ENCODE data around the gene TMEM255B. TPM values are rescaled to one million over a fixed set of nuclear protein-coding genes. Genes with fewer than 3 reads are reported as not detected.

TMEM255B gene
- total RNA-seq, 1 donor from 2014 or later: 2.2 TPM

GRCh38 chr13:113845723-113846635, 87.0 kb downstream of the TMEM255B start:
- Mint-ChIP-seq H3K27me3 (ENCODE audit: insufficient read depth) (peaks cover 1% of the 10 kb centered on the region), H3K4me3 (peak overlapping the region; percentile 35), H3K9me3 (no peaks in the 10 kb centered on the region), H3K27ac (no peak overlapping the region), H3K4me1 (ENCODE audit: low read depth) (peaks cover 17% of the 10 kb centered on the region), H3K36me3 (ENCODE audit: low read depth) (no peaks in the 10 kb centered on the region)
- intact Hi-C loops (cut with micrococcal nuclease): no loop called here
- DNase-seq (ENCODE audit: low spot score): no peak

GRCh38 chr13:113846636-113847318, 87.8 kb downstream of the TMEM255B start:
- Mint-ChIP-seq H3K4me3 (no peak overlapping the region), H3K27me3 (ENCODE audit: insufficient read depth) (peaks cover 1% of the 10 kb centered on the region), H3K4me1 (ENCODE audit: low read depth) (peaks cover 17% of the 10 kb centered on the region), H3K36me3 (ENCODE audit: low read depth) (no peaks in the 10 kb centered on the region), H3K9me3 (no peaks in the 10 kb centered on the region), H3K27ac (no peak overlapping the region)
- peak; percentile 9 for DNase-seq (ENCODE audit: low spot score)
- intact Hi-C loops (cut with micrococcal nuclease): no loop called here

GRCh38 chr13:113848020-113848419, 89.0 kb downstream of the TMEM255B start:
- Mint-ChIP-seq H3K36me3 (ENCODE audit: low read depth) (no peaks in the 10 kb centered on the region), H3K27ac (no peak overlapping the region), H3K27me3 (ENCODE audit: insufficient read depth) (peaks cover 1% of the 10 kb centered on the region), H3K9me3 (no peaks in the 10 kb centered on the region), H3K4me3 (no peak overlapping the region), H3K4me1 (ENCODE audit: low read depth) (peaks cover 17% of the 10 kb centered on the region)
- no peak for DNase-seq (ENCODE audit: low spot score)
- intact Hi-C loops (cut with micrococcal nuclease): no loop called here

DNA sequence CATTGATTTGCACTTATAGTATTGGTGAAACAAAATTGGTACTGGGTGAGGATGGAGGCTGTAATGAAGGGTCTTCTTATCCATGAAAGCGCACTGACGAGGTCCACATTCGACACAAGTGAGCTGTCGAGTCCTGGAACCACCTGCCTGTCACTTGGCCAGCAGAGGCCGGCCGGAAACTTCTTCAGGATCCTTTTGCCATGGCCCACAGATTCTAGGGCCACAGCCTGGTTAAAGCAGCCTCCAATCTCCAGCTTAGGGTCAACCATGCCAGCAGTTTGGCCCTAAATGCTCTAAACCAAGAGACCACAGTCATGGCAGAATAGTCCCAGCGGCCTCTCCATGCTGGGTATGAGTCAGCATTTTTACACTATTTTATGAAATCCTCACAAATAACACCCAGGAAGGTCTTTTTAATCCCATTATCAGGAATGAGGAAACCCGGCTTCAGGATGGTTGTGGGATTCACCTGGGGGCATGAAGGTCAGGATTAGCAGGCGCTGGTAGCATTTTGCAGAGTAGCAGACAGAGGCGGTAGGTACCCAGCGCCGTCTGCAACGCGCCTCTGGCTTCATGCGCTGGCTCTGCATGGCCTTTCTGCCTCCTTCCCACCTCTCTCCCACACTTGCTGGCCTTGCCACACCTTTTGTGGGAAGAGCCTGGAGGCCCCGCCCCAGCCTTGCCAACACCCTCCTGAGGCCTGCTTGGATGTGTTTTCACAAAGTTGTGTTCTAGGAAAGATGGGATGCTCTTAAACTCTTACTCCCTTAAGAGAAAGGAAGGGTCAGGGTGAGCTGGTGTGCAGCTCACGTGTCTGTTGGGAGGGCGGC, 89.6 kb downstream of the TMEM255B start:
- intact Hi-C loops (cut with micrococcal nuclease): no loop called here
- H3K36me3 Mint-ChIP-seq (ENCODE audit: low read depth): no peaks in the 10 kb centered on the region
- peaks cover 17% of the 10 kb centered on the region for H3K4me1 Mint-ChIP-seq (ENCODE audit: low read depth)
- H3K27ac Mint-ChIP-seq: no peak overlapping the region
- H3K4me3 Mint-ChIP-seq: no peak overlapping the region
- peaks cover 1% of the 10 kb centered on the region for H3K27me3 Mint-ChIP-seq (ENCODE audit: insufficient read depth)
- DNase-seq (ENCODE audit: low spot score): no peak
- no peaks in the 10 kb centered on the region for H3K9me3 Mint-ChIP-seq

GRCh38 chr13:113849546-113849945, 90.5 kb downstream of the TMEM255B start:
- no peak overlapping the region for H3K27ac Mint-ChIP-seq
- H3K27me3 Mint-ChIP-seq (ENCODE audit: insufficient read depth): peaks cover 1% of the 10 kb centered on the region
- H3K36me3 Mint-ChIP-seq (ENCODE audit: low read depth): no peaks in the 10 kb centered on the region
- no peaks in the 10 kb centered on the region for H3K9me3 Mint-ChIP-seq
- intact Hi-C loops (cut with micrococcal nuclease): no loop called here
- H3K4me1 Mint-ChIP-seq (ENCODE audit: low read depth): peaks cover 17% of the 10 kb centered on the region
- no peak overlapping the region for H3K4me3 Mint-ChIP-seq
- no peak for DNase-seq (ENCODE audit: low spot score)

- no peak overlapping the region for H3K27ac Mint-ChIP-seq
- peaks cover 16% of the 10 kb centered on the region for H3K4me1 Mint-ChIP-seq (ENCODE audit: low read depth)
- H3K9me3 Mint-ChIP-seq: no peaks in the 10 kb centered on the region
- intact Hi-C loops (cut with micrococcal nuclease): no loop called here
- no peak for DNase-seq (ENCODE audit: low spot score)
- no peak overlapping the region for H3K4me3 Mint-ChIP-seq
- peaks cover 1% of the 10 kb centered on the region for H3K27me3 Mint-ChIP-seq (ENCODE audit: insufficient read depth)
- no peaks in the 10 kb centered on the region for H3K36me3 Mint-ChIP-seq (ENCODE audit: low read depth)
Observed at GRCh38 chr13:113849981-113850721, 91.1 kb downstream of the TMEM255B start.

GRCh38 chr13:113850722-113851479, 91.9 kb downstream of the TMEM255B start:
- intact Hi-C loops (cut with micrococcal nuclease): no loop called here
- H3K4me1 Mint-ChIP-seq (ENCODE audit: low read depth): peaks cover 8% of the 10 kb centered on the region
- H3K36me3 Mint-ChIP-seq (ENCODE audit: low read depth): no peaks in the 10 kb centered on the region
- H3K27ac Mint-ChIP-seq: no peak overlapping the region
- peaks cover 1% of the 10 kb centered on the region for H3K27me3 Mint-ChIP-seq (ENCODE audit: insufficient read depth)
- DNase-seq (ENCODE audit: low spot score): no peak
- no peaks in the 10 kb centered on the region for H3K9me3 Mint-ChIP-seq
- H3K4me3 Mint-ChIP-seq: no peak overlapping the region

GRCh38 chr13:113851480-113851803, 92.4 kb downstream of the TMEM255B start:
- Mint-ChIP-seq H3K36me3 (ENCODE audit: low read depth) (no peaks in the 10 kb centered on the region), H3K4me1 (ENCODE audit: low read depth) (peaks cover 3% of the 10 kb centered on the region), H3K9me3 (no peaks in the 10 kb centered on the region), H3K27me3 (ENCODE audit: insufficient read depth) (peaks cover 1% of the 10 kb centered on the region), H3K27ac (no peak overlapping the region), H3K4me3 (no peak overlapping the region)
- no peak for DNase-seq (ENCODE audit: low spot score)
- intact Hi-C loops (cut with micrococcal nuclease): no loop called here

GRCh38 chr13:113851826-113852535, 93.0 kb downstream of the TMEM255B start:
- H3K36me3 Mint-ChIP-seq (ENCODE audit: low read depth): no peaks in the 10 kb centered on the region
- H3K9me3 Mint-ChIP-seq: no peaks in the 10 kb centered on the region
- no peaks in the 10 kb centered on the region for H3K4me1 Mint-ChIP-seq (ENCODE audit: low read depth)
- no peak overlapping the region for H3K4me3 Mint-ChIP-seq
- no peak for DNase-seq (ENCODE audit: low spot score)
- peaks cover 1% of the 10 kb centered on the region for H3K27me3 Mint-ChIP-seq (ENCODE audit: insufficient read depth)
- no peak overlapping the region for H3K27ac Mint-ChIP-seq
- intact Hi-C loops (cut with micrococcal nuclease): no loop called here

- H3K36me3 Mint-ChIP-seq (ENCODE audit: low read depth): no peaks in the 10 kb centered on the region
- no peaks in the 10 kb centered on the region for H3K27me3 Mint-ChIP-seq (ENCODE audit: insufficient read depth)
- no peak overlapping the region for H3K4me3 Mint-ChIP-seq
- H3K9me3 Mint-ChIP-seq: no peaks in the 10 kb centered on the region
- DNase-seq (ENCODE audit: low spot score): no peak
- H3K27ac Mint-ChIP-seq: no peak overlapping the region
- H3K4me1 Mint-ChIP-seq (ENCODE audit: low read depth): no peaks in the 10 kb centered on the region
- intact Hi-C loops (cut with micrococcal nuclease): no loop called here
Observed at GRCh38 chr13:113852536-113853517, 93.8 kb downstream of the TMEM255B start.

Data from activated T-helper 1 cell treated with anti-CD3 and anti-CD28 coated beads, Interleukin-12 subunit alpha, Interleukin-12 subunit beta, Interleukin-2, Interleukin-4 antibody, amounts not matched to agents 30 ng/mL and 10 ng/mL and 1 ng/mL, durations not matched to agents 14 hours and 24 hours and 36 hours (primary cell).